ENCODE results near the gene PREB.

DNA sequence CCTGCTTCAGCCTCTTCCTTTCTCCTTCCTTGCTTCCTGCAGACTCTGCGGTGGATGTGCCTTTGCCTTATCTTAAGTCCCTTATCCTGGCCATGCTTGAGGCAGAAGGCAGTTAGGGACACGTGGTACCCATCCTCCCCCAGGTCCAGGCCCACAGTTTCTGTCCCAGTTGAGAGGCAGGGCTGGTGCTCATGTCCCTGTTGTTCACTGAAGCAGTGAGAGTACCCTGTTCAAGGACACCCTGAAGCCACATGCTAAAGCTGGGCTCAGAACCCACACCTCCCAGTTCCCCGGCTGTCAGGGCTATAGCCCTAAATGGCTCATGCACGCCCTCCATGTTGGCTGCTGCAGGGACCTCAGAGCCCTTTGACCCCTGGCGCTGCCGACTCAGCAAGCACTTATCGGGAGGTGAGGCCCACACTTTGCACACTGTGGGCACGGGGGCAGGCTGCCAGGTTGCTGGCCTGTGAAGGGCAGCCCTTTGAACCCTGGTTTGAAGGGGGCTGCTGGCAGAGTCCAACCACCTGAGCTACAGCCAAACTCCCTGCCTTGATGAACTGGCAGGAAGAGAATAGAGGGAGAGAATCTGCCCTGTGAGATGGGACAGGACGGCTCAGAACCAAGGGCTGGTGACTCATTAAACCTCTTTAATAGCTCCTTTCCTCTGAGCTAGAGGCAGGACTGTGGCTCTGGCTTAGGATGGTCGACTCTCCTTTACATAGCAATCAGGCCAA, 41.6 kb downstream of the PREB start:
- TF ChIP-seq CTCF (IDR thresholded peaks at IDR 0.05): no peak
- no peak for TF ChIP-seq POLR2A (IDR thresholded peaks at IDR 0.05)

All from stomach (tissue), 4 donors.